ENCODE measurements around the gene GJC2. TPM values are rescaled to one million over a fixed set of nuclear protein-coding genes. Genes with fewer than 3 reads are reported as not detected.

Gene GJC2
- total RNA-seq, 1 donor from 2014 or later: 1.6 TPM

DNA sequence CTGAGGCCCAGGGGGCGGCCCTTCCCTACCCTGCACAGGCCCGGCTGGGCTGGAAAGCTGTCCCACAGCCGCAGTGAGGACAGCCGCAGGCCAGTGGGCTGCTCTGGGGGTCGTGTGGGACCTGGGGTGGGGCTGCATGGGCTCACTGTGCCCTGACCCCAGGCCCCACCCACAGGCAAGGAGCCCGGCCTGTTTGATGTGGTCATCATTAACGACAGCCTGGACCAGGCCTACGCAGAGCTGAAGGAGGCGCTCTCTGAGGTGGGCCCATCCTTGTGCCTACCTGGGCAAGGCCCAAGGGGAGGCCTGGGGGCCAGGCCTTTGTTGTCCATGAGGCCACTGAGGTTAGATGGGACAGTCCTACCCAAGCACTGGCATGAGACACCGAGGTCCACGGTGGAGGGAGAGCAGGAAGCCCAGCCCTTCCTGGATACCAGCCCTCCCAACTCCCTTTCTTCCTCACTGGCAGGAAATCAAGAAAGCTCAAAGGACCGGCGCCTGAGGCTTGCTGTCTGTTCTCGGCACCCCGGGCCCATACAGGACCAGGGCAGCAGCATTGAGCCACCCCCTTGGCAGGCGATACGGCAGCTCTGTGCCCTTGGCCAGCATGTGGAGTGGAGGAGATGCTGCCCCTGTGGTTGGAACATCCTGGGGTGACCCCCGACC lies 1.4 kb upstream of the GJC2 start:
- Mint-ChIP-seq H3K36me3 (ENCODE audit: unreplicated experiment) (no peaks in the 10 kb centered on the region), H3K4me1 (ENCODE audit: unreplicated experiment) (peaks cover 11% of the 10 kb centered on the region), H3K27ac (ENCODE audit: unreplicated experiment) (no peak overlapping the region), H3K4me3 (ENCODE audit: unreplicated experiment) (no peak overlapping the region), H3K9me3 (ENCODE audit: unreplicated experiment) (no peaks in the 10 kb centered on the region), H3K27me3 (ENCODE audit: unreplicated experiment) (no peaks in the 10 kb centered on the region)
- TF ChIP-seq, protein P1, sequence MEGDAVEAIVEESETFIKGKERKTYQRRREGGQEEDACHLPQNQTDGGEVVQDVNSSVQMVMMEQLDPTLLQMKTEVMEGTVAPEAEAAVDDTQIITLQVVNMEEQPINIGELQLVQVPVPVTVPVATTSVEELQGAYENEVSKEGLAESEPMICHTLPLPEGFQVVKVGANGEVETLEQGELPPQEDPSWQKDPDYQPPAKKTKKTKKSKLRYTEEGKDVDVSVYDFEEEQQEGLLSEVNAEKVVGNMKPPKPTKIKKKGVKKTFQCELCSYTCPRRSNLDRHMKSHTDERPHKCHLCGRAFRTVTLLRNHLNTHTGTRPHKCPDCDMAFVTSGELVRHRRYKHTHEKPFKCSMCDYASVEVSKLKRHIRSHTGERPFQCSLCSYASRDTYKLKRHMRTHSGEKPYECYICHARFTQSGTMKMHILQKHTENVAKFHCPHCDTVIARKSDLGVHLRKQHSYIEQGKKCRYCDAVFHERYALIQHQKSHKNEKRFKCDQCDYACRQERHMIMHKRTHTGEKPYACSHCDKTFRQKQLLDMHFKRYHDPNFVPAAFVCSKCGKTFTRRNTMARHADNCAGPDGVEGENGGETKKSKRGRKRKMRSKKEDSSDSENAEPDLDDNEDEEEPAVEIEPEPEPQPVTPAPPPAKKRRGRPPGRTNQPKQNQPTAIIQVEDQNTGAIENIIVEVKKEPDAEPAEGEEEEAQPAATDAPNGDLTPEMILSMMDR (IDR thresholded peaks at IDR 0.05): no peak
- no peak for DNase-seq (ENCODE audit: extremely low spot score, unreplicated experiment)

DNA sequence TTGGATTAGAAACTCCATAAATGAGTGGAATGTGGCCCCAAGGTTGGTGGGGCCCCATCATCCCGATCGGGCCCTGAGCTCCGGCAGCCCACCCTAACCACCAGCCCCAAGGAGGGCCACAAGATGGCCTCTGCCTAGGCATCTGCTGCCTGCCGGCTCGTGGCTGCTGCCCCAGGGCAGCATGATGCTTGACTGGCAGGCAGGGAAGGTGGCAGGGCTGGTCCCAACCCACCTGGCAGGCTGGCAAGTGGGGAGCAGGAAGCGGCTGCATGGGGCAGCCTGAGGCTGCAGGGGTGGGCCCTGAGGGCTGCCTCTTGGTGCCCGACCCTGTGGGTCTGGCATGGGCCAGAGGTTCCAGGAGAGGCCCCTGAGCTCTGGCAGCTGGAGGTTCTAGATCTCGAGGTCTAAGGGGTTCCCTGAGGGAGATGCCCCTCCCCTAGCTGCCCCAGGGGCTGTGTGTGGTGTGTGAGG lies 760 bp upstream of the GJC2 start:
- Mint-ChIP-seq H3K27ac (ENCODE audit: unreplicated experiment) (peak overlapping the region; percentile 41), H3K27me3 (ENCODE audit: unreplicated experiment) (no peaks in the 10 kb centered on the region)
- TF ChIP-seq, protein P1 (IDR thresholded peaks at IDR 0.05): no peak

DNA sequence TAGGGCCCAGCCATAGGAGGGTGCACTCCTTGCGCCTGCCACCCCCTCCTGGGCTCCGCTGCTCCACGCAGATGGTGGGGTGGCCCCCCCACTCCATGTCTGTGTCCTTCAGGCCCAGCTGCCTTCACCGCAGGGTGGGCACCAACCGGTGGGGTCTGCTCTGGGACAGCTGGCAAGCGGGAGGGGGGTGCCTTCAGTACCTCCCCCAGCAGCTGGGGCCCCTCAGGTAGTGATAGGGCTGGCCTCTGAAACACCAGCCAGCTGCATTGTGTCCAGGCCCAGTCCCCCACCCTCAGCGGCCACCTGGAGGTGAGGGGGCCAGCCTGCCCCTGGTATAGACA lies 360 bp downstream of the GJC2 start:
- TF ChIP-seq, protein P1 (IDR thresholded peaks at IDR 0.05): no peak
- Mint-ChIP-seq H3K4me1 (ENCODE audit: unreplicated experiment) (peaks cover 3% of the 10 kb centered on the region), H3K9me3 (ENCODE audit: unreplicated experiment) (no peaks in the 10 kb centered on the region), H3K27me3 (ENCODE audit: unreplicated experiment) (no peaks in the 10 kb centered on the region), H3K4me3 (ENCODE audit: unreplicated experiment) (no peak overlapping the region), H3K36me3 (ENCODE audit: unreplicated experiment) (no peaks in the 10 kb centered on the region), H3K27ac (ENCODE audit: unreplicated experiment) (peak overlapping the region; percentile 38)
- DNase-seq (ENCODE audit: extremely low spot score, unreplicated experiment): no peak

More for the DNA sequence above, 760 bp upstream of the GJC2 start:
- no peaks in the 10 kb centered on the region for H3K9me3 Mint-ChIP-seq (ENCODE audit: unreplicated experiment)
- no peak overlapping the region for H3K4me3 Mint-ChIP-seq (ENCODE audit: unreplicated experiment)
- DNase-seq (ENCODE audit: extremely low spot score, unreplicated experiment): no peak
- peaks cover 5% of the 10 kb centered on the region for H3K4me1 Mint-ChIP-seq (ENCODE audit: unreplicated experiment)
- H3K36me3 Mint-ChIP-seq (ENCODE audit: unreplicated experiment): no peaks in the 10 kb centered on the region

DNA sequence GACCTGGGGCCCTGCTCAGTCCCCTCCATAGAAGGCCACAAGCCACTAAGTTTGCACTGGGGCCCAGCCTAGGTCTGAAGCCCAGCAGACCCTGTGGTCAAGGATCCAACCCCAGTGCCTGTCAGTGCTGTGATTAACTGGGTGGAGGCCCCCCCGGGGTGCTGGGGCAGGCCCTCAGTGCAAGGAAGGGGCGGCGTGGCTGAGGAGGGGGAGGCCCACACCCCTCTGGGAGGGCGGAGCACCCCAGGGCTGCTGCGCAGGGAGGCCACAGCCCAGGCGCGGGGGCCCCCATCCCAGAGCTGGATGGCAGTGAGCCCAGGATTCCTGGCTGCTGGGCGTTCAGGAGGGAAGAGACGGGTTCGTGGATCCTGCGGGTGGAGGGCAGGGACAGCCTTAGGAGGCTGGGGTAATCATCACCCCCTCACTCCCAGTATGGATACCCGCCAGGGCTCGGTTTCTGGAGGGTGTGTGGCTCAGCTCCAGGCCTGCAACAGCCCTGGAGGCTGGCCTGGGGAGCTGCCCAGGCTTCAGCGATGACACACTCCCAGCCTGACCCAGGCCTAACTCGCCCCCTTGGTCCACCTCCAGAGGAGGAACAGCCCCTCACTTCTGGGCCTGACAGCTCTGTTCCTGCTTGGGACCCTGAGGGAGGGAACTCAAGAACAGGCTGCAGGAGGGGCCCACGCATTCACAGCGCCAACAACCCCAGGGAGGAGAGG lies 890 bp downstream of the GJC2 start:
- Mint-ChIP-seq H3K4me3 (ENCODE audit: unreplicated experiment) (no peak overlapping the region), H3K4me1 (ENCODE audit: unreplicated experiment) (peaks cover 5% of the 10 kb centered on the region), H3K9me3 (ENCODE audit: unreplicated experiment) (no peaks in the 10 kb centered on the region), H3K27ac (ENCODE audit: unreplicated experiment) (no peak overlapping the region), H3K27me3 (ENCODE audit: unreplicated experiment) (no peaks in the 10 kb centered on the region), H3K36me3 (ENCODE audit: unreplicated experiment) (no peaks in the 10 kb centered on the region)
- TF ChIP-seq, protein P1 (IDR thresholded peaks at IDR 0.05): no peak
- no peak for DNase-seq (ENCODE audit: extremely low spot score, unreplicated experiment)

DNA sequence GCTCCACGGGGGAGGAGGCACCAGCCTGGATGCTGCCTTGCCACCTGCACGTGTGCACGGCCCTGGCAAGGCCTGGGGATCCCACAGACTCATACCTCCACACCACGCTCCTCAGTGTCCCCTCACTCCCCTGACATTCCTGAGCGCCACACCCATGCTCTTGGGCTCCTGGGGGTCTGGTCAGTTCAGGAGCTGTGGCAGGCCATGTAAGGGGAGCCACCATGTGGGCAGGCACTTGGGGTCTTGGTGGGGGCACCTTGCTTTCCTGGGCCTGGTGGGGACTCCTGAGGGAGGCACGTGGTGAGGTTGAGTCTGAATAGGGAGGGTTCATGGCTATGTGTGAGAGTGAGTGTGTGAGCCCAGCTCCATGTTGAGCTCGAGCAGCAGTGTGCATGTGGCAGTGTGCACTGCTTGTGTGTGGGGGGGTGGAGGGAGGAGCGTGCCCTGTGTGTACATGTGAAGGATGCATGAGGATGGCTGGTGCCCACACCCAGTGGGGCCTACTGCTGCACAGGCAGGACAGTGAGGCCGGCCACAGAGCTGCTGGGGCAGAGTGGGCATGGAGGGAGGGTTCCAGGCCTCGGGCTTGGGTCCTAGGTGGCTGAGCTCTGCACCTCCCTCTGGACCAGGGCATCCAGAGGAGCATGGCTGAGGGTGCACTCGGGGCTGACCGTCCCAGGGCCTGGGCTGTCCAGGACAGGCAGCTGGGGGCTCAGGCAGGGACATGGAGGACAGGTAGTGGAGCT lies 1.6 kb downstream of the GJC2 start:
- Mint-ChIP-seq H3K4me1 (ENCODE audit: unreplicated experiment) (peaks cover 5% of the 10 kb centered on the region), H3K36me3 (ENCODE audit: unreplicated experiment) (no peaks in the 10 kb centered on the region), H3K27me3 (ENCODE audit: unreplicated experiment) (no peaks in the 10 kb centered on the region), H3K9me3 (ENCODE audit: unreplicated experiment) (no peaks in the 10 kb centered on the region), H3K4me3 (ENCODE audit: unreplicated experiment) (no peak overlapping the region), H3K27ac (ENCODE audit: unreplicated experiment) (no peak overlapping the region)
- TF ChIP-seq, protein P1 (IDR thresholded peaks at IDR 0.05): no peak
- DNase-seq (ENCODE audit: extremely low spot score, unreplicated experiment): no peak
